ENCODE results near the gene BHMT. TPM values are rescaled to one million over a fixed set of nuclear protein-coding genes. Genes with fewer than 3 reads are reported as not detected.

The BHMT gene
- total RNA-seq, 4 donors from 2014 or later, result 0.83 TPM; not detected in 3

DNA sequence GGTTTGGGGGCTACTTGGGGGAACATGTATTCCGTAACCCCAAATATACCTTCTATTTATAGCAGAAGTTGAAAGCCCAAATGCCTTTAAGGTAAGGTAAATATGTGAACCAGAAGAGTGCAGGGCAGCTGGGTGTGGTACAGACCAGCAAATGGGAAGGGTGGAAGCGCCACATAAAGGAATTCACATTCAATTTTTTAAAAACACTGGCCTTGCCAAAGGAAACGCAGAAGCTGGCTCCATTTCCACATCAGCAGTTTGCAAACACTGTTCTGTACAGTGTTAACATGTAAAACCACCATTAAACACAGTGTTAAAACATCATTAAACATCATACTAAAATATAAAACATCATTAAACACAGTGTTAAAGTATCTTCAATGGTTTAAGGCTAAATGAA, 3.5 kb upstream of the BHMT start:
- WGBS, 2 donors, result 36 to 48% methylated on average over 3 of the region's 3 CpGs
- TF ChIP-seq, protein P1, sequence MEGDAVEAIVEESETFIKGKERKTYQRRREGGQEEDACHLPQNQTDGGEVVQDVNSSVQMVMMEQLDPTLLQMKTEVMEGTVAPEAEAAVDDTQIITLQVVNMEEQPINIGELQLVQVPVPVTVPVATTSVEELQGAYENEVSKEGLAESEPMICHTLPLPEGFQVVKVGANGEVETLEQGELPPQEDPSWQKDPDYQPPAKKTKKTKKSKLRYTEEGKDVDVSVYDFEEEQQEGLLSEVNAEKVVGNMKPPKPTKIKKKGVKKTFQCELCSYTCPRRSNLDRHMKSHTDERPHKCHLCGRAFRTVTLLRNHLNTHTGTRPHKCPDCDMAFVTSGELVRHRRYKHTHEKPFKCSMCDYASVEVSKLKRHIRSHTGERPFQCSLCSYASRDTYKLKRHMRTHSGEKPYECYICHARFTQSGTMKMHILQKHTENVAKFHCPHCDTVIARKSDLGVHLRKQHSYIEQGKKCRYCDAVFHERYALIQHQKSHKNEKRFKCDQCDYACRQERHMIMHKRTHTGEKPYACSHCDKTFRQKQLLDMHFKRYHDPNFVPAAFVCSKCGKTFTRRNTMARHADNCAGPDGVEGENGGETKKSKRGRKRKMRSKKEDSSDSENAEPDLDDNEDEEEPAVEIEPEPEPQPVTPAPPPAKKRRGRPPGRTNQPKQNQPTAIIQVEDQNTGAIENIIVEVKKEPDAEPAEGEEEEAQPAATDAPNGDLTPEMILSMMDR (IDR thresholded peaks at IDR 0.05), result no peak
- no peak for TF ChIP-seq POLR2A (IDR thresholded peaks at IDR 0.05)
- H3K4me3 ChIP-seq (ENCODE audit: low read depth, poor library complexity, severe bottlenecking), result no peak overlapping the region
- DNase-seq (ENCODE audit: low spot score in 2 of 2), result no peak
- intact Hi-C loops (cut with DNase I; ENCODE audit: low total_unique reads), result no loop called here

DNA sequence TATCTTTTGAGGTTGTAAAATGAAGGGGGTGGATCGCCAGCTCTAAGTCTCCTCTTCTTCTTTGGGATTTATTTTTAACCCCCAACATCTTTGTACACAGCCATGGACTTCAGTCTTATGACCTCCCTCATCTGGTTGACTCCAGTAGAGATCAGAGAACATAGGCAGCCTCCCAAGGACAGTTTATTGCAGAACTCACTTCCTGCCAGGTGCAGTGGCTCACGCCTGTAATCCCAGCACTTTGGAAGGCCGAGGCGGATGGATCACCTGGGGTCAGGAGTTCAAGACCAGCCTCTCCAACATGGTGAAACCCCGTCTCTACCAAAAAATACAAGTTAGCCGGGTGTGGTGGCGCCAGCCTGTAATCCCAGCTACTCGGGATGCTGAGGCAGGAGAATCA, 2.8 kb upstream of the BHMT start:
- TF ChIP-seq, protein P1 (IDR thresholded peaks at IDR 0.05), result no peak
- no peak for TF ChIP-seq POLR2A (IDR thresholded peaks at IDR 0.05)
- DNase-seq (ENCODE audit: low spot score in 2 of 2), result no peak
- 80 to 86% methylated on average over 8 of the region's 8 CpGs for WGBS, 2 donors
- intact Hi-C loops (cut with DNase I; ENCODE audit: low total_unique reads), result no loop called here
- H3K4me3 ChIP-seq (ENCODE audit: low read depth, poor library complexity, severe bottlenecking), result no peak overlapping the region

DNA sequence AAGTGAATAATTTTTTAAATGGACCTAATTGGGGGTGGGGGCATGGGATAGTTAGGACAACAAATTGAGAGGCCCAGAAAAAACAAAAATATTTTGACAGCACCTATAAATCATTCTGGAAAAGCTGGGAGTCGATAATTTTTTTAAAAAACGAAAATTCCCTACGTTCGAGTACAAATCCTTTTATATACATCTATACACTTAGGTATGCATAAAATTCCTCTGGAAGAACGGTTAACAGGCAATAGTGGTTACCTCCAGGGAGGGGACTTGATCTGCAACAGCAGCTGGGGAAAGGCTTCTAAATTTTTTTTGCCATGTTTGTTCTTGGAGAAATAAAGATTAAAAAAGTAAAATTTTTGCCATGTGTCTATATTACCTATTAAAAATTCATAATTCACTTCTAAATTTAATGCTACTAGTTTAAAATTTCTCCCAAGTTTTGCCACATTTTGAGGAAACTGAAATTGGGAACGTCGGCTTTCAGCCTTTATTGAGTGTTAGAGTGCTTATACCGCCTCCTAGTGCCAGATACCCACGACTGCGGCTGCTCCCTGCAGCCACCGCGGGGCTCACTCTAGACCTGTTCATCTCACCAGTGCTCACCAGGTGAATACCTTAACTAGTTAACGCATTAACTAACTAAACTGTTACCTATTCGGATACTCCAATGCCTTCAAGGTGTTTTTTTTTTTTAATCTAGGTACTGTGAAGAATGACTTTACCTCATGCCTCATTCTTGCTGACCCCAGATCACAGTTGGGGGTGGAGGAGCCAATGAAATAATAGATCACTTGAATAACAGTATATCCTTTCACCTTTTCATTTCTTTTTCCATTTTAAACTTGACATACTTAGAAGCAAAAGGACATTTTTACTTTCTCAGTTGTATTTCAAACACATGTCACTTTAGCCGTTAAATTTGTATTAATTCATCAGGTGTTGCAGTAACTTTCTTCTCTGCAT, 1.8 kb upstream of the BHMT start:
- TF ChIP-seq, protein P1 (IDR thresholded peaks at IDR 0.05), result no peak
- TF ChIP-seq POLR2A (IDR thresholded peaks at IDR 0.05), result no peak
- intact Hi-C loops (cut with DNase I; ENCODE audit: low total_unique reads), result loop anchor here (10.0 kb wide), 1 partner anchor 85 kb away; no protein-coding TSS in a partner anchor
- no peak overlapping the region for H3K4me3 ChIP-seq (ENCODE audit: low read depth, poor library complexity, severe bottlenecking)
- WGBS, 2 donors, result 55 to 58% methylated on average over 15 of the region's 15 CpGs
- DNase-seq (ENCODE audit: low spot score in 2 of 2), result no peak

DNA sequence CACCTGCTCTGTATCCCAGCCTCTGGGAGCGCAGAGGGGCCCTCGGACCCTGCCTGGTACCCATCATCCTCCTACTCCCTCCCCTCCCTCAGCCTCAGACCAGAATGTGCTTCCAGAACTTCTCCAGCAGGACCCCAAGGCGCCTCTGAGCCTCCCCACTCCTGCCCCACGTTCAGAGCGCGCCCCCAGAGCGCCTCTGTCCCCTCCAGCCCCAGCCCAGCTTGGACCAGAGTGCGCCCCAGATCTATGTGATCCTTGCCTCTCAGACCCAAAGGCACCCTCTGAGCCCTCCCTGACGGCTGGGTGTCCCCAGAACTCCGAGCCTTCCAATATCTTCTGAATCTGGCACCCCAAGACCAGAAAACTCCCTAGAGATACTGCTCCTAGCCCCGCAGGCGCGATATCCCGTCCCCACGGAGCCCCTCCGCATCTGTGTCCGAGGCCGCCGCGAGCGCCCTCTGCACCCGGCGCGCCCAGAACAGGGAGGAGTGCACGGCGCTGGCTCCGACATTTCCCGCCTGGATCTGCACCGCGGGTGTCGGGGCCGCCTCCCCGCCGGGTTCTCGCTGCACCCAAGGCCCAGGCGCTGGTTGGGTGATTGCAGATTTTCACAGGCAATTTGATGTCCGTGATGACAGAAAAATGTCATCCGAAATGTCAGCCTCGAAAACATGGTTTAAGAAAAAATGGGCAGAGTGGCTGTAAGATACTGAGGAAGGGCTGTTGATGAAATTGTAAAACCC, 522 bp downstream of the BHMT start:
- intact Hi-C loops (cut with DNase I; ENCODE audit: low total_unique reads), result loop anchor here (10.0 kb wide), 1 partner anchor 87 kb away; no protein-coding TSS in a partner anchor
- H3K4me3 ChIP-seq (ENCODE audit: low read depth, poor library complexity, severe bottlenecking), result no peak overlapping the region
- 8% methylated on average over 38 to 39 of the region's 39 CpGs for WGBS, 2 donors
- TF ChIP-seq, protein P1 (IDR thresholded peaks at IDR 0.05), result no peak
- TF ChIP-seq POLR2A (IDR thresholded peaks at IDR 0.05), result no peak
- DNase-seq (ENCODE audit: low spot score in 2 of 2), result no peak

DNA sequence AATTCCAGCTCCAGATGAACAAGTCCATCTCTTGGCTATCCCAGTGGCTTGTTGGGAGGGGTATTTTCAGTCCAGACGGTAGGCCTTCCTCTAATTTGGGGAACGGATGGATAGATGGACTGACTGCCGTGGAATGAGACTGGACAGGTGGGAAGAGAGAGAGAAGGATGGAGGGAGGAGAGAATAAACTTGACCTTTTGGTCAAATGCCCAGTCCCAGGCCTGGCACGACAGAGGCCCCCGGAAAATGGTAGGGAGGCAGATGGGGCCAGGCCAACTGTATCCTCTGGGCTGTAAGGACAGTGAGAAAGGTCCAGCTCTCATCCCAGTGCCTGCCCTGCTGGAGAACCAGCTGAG, 1.1 kb downstream of the BHMT start:
- WGBS, 2 donors, result 77 to 95% methylated on average over 5 of the region's 5 CpGs
- TF ChIP-seq POLR2A (IDR thresholded peaks at IDR 0.05), result no peak
- TF ChIP-seq, protein P1 (IDR thresholded peaks at IDR 0.05), result no peak
- DNase-seq (ENCODE audit: low spot score in 2 of 2), result no peak
- H3K4me3 ChIP-seq (ENCODE audit: low read depth, poor library complexity, severe bottlenecking), result no peak overlapping the region
- intact Hi-C loops (cut with DNase I; ENCODE audit: low total_unique reads), result loop anchor here (10.0 kb wide), 1 partner anchor 88 kb away; no protein-coding TSS in a partner anchor

All from lower leg skin (tissue), 4 donors.